A673 (cell line): ENCODE results near the gene CCDC190.

Source experiments
- EZH2 ChIP-seq: fragments of 200-600 bp; sonication (generic); IDR thresholded peaks from 2 replicates; pipeline ENCODE4 v1.6.1; 2017; ENCODE audit warnings: borderline replicate concordance, low read depth, mild to moderate bottlenecking, mixed read lengths, antibody characterized with exemption, low read length; ENCODE audit not compliant: poor library complexity, severe bottlenecking
- TF ChIP-seq, protein P1 (sequence below): fragments of 300-800, 200-600 bp; sonication (generic); conservative IDR thresholded peaks from 2 replicates; pipeline ENCODE4 v1.5.1; 2017; ENCODE audit warnings: low read depth, mild to moderate bottlenecking, antibody characterized with exemption, low read length, moderate library complexity, mixed read lengths

DNA sequence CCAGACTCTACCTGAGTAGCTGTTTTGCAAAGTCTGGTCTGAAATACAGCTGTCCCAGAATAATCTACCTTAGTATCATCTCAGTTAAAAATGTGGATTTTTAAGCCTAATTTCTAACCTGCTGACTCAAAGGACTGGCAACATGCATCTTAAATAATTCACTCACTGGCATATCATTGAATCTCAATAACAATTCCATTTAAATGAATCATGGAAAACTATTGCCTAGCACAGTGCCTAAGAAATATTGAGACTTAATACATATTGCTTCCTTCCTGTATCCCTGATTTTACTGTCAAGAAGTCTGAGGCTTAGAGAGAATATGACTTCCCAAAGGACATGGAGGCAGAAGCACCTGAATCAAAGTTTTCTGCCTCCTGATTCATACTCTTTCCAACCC lies 3.1 kb downstream of the CCDC190 start:
- TF ChIP-seq, protein P1, sequence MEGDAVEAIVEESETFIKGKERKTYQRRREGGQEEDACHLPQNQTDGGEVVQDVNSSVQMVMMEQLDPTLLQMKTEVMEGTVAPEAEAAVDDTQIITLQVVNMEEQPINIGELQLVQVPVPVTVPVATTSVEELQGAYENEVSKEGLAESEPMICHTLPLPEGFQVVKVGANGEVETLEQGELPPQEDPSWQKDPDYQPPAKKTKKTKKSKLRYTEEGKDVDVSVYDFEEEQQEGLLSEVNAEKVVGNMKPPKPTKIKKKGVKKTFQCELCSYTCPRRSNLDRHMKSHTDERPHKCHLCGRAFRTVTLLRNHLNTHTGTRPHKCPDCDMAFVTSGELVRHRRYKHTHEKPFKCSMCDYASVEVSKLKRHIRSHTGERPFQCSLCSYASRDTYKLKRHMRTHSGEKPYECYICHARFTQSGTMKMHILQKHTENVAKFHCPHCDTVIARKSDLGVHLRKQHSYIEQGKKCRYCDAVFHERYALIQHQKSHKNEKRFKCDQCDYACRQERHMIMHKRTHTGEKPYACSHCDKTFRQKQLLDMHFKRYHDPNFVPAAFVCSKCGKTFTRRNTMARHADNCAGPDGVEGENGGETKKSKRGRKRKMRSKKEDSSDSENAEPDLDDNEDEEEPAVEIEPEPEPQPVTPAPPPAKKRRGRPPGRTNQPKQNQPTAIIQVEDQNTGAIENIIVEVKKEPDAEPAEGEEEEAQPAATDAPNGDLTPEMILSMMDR: no peak
- TF ChIP-seq EZH2: no peak
